ENCODE results near the gene CCDC107. TPM values are rescaled to one million over a fixed set of nuclear protein-coding genes. Genes with fewer than 3 reads are reported as not detected.
A peak's percentile ranks its signal among the peaks of the same experiment; 100 is the strongest.

CCDC107 gene
- total RNA-seq, 2 experiments from 2014 or later, result 30.7 to 30.9 TPM

DNA sequence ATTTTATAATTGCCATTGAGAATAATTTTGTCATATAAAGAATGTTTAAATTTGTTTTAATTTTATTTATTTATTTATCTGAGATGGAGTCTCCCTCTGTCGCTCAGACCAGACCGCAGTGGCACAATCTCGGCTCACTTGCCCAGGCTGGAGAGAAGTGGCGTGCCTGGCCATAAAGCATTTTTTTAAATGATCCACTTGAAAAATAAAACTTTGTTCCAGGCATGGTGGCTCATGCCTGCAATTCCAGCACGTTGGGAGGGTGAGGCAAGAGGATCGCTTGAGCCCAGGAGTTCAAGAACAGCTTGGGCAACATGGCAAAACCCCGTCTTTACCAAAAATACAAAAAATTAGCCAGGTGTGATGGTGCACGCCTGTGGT, 5.3 kb upstream of the CCDC107 start:
- Mint-ChIP-seq H3K27ac (no peak overlapping the region), H3K4me3 (no peak overlapping the region), H3K9me3 (no peaks in the 10 kb centered on the region), H3K4me1 (peaks cover 59% of the 10 kb centered on the region), H3K36me3 (ENCODE audit: low read depth) (peaks cover 26% of the 10 kb centered on the region), H3K27me3 (peaks cover 2% of the 10 kb centered on the region)
- ChIA-PET POLR2A (no interaction called here), CTCF (interaction anchor here (0.6 kb wide), 1 partner anchor 23 kb away, joined by 4 read pairs; no protein-coding TSS in a partner anchor)
- DNase-seq, result no peak

DNA sequence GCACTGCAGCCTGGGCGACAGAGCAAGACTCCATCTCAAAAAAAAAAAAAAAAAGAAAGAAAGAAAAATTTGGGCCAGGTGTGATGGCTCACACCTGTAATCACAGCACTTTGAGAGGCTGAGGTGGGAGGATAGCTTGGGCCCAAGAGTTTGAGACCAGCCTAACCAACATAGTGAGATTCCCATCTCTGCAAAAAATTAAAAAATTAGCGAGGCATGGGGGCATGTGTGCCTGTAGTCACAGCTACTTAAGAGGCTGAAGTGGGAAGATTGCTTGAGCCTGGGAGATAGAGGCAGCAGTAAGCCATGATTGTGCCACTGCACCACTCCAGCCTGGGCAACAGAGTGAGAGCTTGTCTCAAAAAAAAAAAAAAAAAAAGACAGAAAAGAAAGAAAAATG, 4.5 kb upstream of the CCDC107 start:
- no peaks in the 10 kb centered on the region for H3K9me3 Mint-ChIP-seq
- no peak for DNase-seq
- no peak overlapping the region for H3K4me3 Mint-ChIP-seq
- peaks cover 20% of the 10 kb centered on the region for H3K36me3 Mint-ChIP-seq (ENCODE audit: low read depth)
- H3K4me1 Mint-ChIP-seq, result peaks cover 53% of the 10 kb centered on the region
- no peak overlapping the region for H3K27ac Mint-ChIP-seq
- H3K27me3 Mint-ChIP-seq, result peaks cover 4% of the 10 kb centered on the region
- POLR2A ChIA-PET, result no interaction called here
- CTCF ChIA-PET, result interaction anchor here (0.6 to 1.1 kb wide), 4 partner anchors 8 to 103 kb away, joined by 3 to 5 read pairs (median 3); partner anchors contain the start of genes GBA2 and RGP1

DNA sequence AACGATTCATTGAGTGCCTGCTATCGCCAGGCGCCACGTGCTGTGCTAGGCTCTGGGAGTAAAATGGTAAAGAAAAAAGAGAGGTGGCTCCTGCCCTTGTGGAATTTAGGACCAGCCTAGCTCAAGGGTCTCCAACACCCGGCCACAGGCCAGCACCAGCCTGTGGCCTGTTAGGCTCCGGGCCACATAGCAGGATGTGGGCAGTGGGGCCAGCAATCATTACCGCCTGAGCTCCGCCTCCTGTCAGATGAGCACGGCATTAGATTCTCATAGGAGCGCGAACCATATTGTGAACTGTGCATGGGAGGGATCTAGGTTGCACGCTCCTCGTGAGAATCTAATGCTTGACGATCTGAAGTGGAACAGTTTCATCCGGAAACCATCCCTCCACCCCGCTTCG, 1.7 kb upstream of the CCDC107 start:
- no peak overlapping the region for H3K4me3 Mint-ChIP-seq
- POLR2A ChIA-PET, result no interaction called here

DNA sequence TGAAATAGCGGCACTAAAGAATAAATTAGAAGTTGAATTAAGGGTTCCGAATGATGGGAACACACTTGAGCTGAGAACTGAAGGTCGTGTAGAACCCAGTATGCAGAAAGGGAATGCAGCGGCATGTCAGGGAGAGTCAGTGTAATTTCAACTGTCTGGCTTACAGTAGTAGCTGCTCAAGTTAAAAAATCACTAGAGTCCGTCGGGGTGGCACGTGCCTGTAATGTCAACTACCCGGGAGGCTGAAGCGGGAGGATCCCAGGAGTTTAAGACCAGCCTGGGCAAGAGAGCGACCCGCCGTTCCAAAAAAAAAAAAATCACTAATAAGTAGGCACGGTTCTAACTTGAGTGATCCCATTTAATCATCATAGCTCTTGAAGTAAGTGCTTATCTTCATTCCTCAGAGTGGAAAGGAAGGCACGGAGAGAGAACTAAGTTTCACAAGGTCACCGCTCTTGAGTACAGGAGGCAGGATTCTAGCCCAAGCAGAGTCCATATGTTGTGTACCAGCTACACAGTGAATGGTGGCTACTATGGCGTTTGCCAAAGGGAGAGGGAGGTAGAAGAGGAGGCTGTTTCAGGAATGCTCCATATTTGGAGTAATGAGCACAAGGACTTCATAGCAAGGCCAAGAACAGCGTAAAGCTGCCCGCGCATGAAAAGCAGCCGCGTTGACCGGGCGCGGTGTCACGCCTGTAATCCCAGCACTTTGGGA, 1.1 kb upstream of the CCDC107 start:
- no peak for DNase-seq
- peaks cover 4% of the 10 kb centered on the region for H3K27me3 Mint-ChIP-seq
- H3K9me3 Mint-ChIP-seq, result no peaks in the 10 kb centered on the region
- peaks cover 60% of the 10 kb centered on the region for H3K4me1 Mint-ChIP-seq
- peak overlapping the region; percentile 99 for H3K27ac Mint-ChIP-seq
- ChIA-PET POLR2A (no interaction called here), CTCF (interaction anchor here (0.7 to 4.9 kb wide), 20 partner anchors 8 to 159 kb away, joined by 3 to 60 read pairs (median 6); partner anchors contain the start of genes CREB3, GBA2, RGP1 and TESK1)
- H3K4me3 Mint-ChIP-seq, result peak overlapping the region; percentile 93
- peaks cover 30% of the 10 kb centered on the region for H3K36me3 Mint-ChIP-seq (ENCODE audit: low read depth)

More for the DNA sequence above, 1.7 kb upstream of the CCDC107 start:
- Mint-ChIP-seq H3K27ac (no peak overlapping the region), H3K27me3 (peaks cover 4% of the 10 kb centered on the region), H3K36me3 (ENCODE audit: low read depth) (peaks cover 26% of the 10 kb centered on the region), H3K4me1 (peaks cover 61% of the 10 kb centered on the region), H3K9me3 (no peaks in the 10 kb centered on the region)
- CTCF ChIA-PET, result interaction anchor here (1.1 to 4.9 kb wide), 7 partner anchors 7 to 75 kb away, joined by 3 to 60 read pairs (median 8); partner anchors contain the start of genes CREB3 and TLN1
- DNase-seq, result no peak

DNA sequence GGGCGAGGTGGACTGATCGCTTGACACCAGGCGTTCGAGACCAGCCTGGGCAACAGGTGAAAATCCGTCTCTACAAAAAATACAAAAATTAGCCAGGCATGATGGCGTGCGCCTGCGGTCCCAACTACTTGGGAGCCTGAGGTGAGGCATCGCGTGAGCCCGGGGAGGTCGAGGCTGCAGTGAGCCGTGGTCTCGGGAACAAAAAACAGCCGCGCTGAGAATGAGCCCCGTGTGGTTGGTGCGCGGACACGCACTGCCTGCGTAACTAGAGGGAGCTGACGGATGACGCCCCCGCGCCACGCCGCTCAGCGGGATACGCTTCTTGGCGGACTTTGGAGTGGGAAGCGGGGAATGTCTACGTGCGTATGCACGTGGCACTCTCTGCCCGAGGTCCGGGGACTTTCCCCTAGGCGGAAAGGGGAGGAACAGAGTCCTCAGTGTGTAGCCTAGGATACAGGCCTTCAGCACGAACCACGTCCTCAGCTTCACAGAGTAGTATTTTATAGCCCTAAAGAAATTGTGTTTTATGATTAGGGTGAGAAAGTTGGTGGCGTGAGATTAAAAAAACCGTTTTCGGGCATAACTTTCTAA, 451 bp upstream of the CCDC107 start, which contains the start of gene RMRP:
Gene RMRP, minus strand, starts transcription at position 474 of the 591 bp plus-strand sequence.
- peaks cover 64% of the 10 kb centered on the region for H3K4me1 Mint-ChIP-seq
- ChIA-PET POLR2A (interaction anchor here (0.9 kb wide), 1 partner anchor 92 kb away, joined by 3 read pairs; the partner anchor contains the start of genes GBA2 and RGP1), CTCF (interaction anchor here (0.6 to 4.9 kb wide), 28 partner anchors 8 to 225 kb away, joined by 3 to 60 read pairs (median 5); partner anchors contain the start of genes CREB3, GBA2, RGP1 and TESK1)
- DNase-seq, result peak; percentile 91
- peaks cover 37% of the 10 kb centered on the region for H3K36me3 Mint-ChIP-seq (ENCODE audit: low read depth)
- H3K27ac Mint-ChIP-seq, result peak within 1 kb of the TSS; percentile 99
- H3K27me3 Mint-ChIP-seq, result peaks cover 4% of the 10 kb centered on the region
- H3K9me3 Mint-ChIP-seq, result no peaks in the 10 kb centered on the region
- peak within 1 kb of the TSS; percentile 93 for H3K4me3 Mint-ChIP-seq

DNA sequence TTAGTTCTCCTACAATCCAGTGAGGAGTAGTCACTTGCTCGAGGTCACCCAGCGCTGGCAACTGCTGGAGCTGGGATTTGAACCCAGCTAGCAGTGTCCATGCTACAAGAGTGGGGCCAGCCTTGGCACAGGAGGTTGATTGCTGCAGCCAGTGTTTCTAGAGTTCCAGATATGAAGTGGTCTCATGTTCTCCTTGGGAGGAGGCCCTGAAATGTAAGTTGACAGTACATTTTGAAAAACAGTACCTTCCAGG, 802 bp downstream of the CCDC107 start:
- H3K4me3 Mint-ChIP-seq, result peak overlapping the region; percentile 93
- H3K27ac Mint-ChIP-seq, result peak overlapping the region; percentile 82
- POLR2A ChIA-PET, result no interaction called here
- peaks cover 4% of the 10 kb centered on the region for H3K27me3 Mint-ChIP-seq
- DNase-seq, result no peak
- H3K36me3 Mint-ChIP-seq (ENCODE audit: low read depth), result peaks cover 42% of the 10 kb centered on the region
- CTCF ChIA-PET, result interaction anchor here (0.7 to 4.9 kb wide), 16 partner anchors 11 to 97 kb away, joined by 3 to 60 read pairs (median 6); partner anchors contain the start of genes CREB3, GBA2, RGP1 and TESK1
- H3K9me3 Mint-ChIP-seq, result no peaks in the 10 kb centered on the region
- H3K4me1 Mint-ChIP-seq, result peaks cover 77% of the 10 kb centered on the region

DNA sequence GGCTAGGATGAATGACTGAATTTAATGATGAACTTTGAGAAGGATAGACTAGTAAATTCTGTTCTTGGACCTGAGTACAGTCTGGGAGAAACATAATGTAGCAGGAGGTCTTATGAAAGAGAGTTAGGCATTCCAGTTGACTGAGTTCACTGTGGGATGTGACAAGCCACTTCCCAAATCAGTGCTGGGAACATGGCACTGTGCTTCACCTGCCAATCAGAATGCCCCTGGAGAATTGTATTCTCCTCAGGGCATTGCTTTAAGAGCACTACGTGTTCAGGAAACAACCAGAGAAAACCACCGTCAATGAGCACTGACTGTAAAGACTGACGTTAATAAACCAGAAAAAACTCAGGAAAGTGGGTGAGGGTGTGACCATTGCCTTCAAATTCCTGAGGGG, 1.2 kb downstream of the CCDC107 start:
- peaks cover 42% of the 10 kb centered on the region for H3K36me3 Mint-ChIP-seq (ENCODE audit: low read depth)
- CTCF ChIA-PET, result interaction anchor here (0.7 to 4.9 kb wide), 14 partner anchors 11 to 97 kb away, joined by 3 to 60 read pairs (median 7); partner anchors contain the start of genes CREB3, GBA2, RGP1 and TESK1
- no peaks in the 10 kb centered on the region for H3K9me3 Mint-ChIP-seq
- H3K4me3 Mint-ChIP-seq, result peak overlapping the region; percentile 93
- POLR2A ChIA-PET, result no interaction called here
- peak overlapping the region; percentile 82 for H3K27ac Mint-ChIP-seq
- no peak for DNase-seq
- peaks cover 4% of the 10 kb centered on the region for H3K27me3 Mint-ChIP-seq
- peaks cover 80% of the 10 kb centered on the region for H3K4me1 Mint-ChIP-seq

DNA sequence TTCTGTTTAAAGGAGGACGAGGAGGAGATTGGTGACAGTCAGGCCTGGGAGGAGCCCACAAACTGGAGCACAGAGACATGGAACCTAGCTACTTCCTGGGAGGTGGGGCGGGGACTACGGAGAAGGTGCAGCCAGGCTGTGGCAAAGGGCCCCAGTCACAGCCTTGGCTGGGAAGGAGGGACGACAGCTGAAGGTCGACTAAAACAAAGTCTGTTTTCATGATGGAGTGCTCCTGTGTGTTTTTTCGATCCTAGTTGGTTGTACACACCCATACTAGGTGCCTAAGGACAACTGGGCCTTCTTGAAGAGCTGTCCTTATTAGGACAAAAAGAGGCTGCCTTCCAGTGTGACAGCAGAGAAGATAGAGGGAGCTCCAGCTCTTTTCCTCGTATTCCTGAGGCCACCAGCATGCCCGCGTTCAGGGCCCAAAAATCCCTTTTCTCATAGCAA, 2.9 kb downstream of the CCDC107 start:
- peaks cover 42% of the 10 kb centered on the region for H3K36me3 Mint-ChIP-seq (ENCODE audit: low read depth)
- DNase-seq, result no peak
- H3K9me3 Mint-ChIP-seq, result no peaks in the 10 kb centered on the region
- CTCF ChIA-PET, result interaction anchor here (1.0 to 7.2 kb wide), 7 partner anchors 13 to 129 kb away, joined by 3 to 74 read pairs (median 5); partner anchors contain the start of gene SIT1
- POLR2A ChIA-PET, result interaction anchor here (1.0 kb wide), 1 partner anchor 9 kb away, joined by 4 read pairs; no protein-coding TSS in a partner anchor
- H3K27ac Mint-ChIP-seq, result peak overlapping the region; percentile 54
- H3K4me1 Mint-ChIP-seq, result peaks cover 87% of the 10 kb centered on the region
- peaks cover 4% of the 10 kb centered on the region for H3K27me3 Mint-ChIP-seq
- H3K4me3 Mint-ChIP-seq, result peak overlapping the region; percentile 26

DNA sequence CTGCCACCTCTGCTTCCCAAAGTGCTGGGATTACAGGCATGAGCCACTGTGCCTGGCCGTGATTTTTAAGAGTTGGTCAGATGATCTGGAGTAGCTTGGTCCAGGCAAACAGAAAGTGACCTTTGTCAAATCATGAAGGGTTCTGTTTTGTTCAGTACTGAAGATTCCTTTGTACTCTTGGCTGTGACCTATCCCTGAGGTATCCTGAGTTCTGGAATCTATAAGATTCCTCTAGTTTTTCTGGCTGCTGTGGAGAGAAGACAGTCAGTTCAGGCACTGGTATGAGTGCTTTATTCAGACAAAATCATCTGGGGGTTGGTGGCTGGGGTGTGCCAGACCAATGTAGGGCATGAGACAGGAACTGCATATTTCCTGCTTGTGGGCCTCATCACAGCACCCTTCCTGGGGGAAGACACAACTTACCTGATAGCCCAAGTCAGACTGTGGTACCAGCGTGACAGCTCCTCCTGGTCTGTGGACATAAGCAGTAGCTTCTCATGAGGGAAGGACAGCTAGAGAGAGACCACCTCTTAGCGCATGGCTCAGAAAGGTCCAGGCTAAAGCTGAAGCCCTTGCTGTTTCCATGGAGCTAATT, 3.8 kb downstream of the CCDC107 start:
- ChIA-PET POLR2A (interaction anchor here (0.5 to 1.0 kb wide), 3 partner anchors 8 to 81 kb away, joined by 3 to 4 read pairs (median 3); no protein-coding TSS in a partner anchor), CTCF (interaction anchor here (1.3 to 7.2 kb wide), 5 partner anchors 14 to 95 kb away, joined by 5 to 74 read pairs (median 5); partner anchors contain the start of gene SIT1)
- Mint-ChIP-seq H3K9me3 (no peaks in the 10 kb centered on the region), H3K27me3 (peaks cover 4% of the 10 kb centered on the region), H3K36me3 (ENCODE audit: low read depth) (peaks cover 42% of the 10 kb centered on the region), H3K27ac (peak overlapping the region; percentile 76), H3K4me3 (peak overlapping the region; percentile 50), H3K4me1 (peaks cover 86% of the 10 kb centered on the region)
- peak; percentile 40 for DNase-seq

DNA sequence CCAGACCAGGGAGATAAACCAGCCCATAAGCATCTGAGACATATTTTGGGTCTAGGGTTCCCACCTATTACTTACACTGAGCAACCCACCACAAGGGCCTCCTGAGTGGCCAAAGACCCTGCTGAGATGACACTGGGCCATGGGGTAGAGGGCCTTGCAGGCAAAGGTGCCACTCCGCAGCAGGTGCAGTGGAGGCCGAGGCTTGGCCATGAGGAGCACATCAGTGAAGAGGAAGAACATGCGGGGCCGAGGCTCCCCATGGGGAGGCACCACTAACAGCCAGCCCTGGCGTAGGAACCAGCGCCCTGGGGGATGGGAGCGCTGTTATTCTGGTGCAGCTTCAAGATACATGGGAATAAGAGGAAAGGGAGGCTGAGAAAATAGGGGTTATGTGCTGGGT, 4.3 kb downstream of the CCDC107 start:
- ChIA-PET POLR2A (interaction anchor here (0.6 kb wide), 1 partner anchor 82 kb away, joined by 3 read pairs; no protein-coding TSS in a partner anchor), CTCF (interaction anchor here (1.3 to 7.2 kb wide), 3 partner anchors 14 to 66 kb away, joined by 5 to 74 read pairs (median 7); partner anchors contain the start of gene SIT1)
- H3K4me3 Mint-ChIP-seq, result peak overlapping the region; percentile 50
- H3K36me3 Mint-ChIP-seq (ENCODE audit: low read depth), result peaks cover 42% of the 10 kb centered on the region
- H3K27ac Mint-ChIP-seq, result peak overlapping the region; percentile 76
- peaks cover 80% of the 10 kb centered on the region for H3K4me1 Mint-ChIP-seq
- peaks cover 3% of the 10 kb centered on the region for H3K9me3 Mint-ChIP-seq
- DNase-seq, result no peak
- peaks cover 4% of the 10 kb centered on the region for H3K27me3 Mint-ChIP-seq

DNA sequence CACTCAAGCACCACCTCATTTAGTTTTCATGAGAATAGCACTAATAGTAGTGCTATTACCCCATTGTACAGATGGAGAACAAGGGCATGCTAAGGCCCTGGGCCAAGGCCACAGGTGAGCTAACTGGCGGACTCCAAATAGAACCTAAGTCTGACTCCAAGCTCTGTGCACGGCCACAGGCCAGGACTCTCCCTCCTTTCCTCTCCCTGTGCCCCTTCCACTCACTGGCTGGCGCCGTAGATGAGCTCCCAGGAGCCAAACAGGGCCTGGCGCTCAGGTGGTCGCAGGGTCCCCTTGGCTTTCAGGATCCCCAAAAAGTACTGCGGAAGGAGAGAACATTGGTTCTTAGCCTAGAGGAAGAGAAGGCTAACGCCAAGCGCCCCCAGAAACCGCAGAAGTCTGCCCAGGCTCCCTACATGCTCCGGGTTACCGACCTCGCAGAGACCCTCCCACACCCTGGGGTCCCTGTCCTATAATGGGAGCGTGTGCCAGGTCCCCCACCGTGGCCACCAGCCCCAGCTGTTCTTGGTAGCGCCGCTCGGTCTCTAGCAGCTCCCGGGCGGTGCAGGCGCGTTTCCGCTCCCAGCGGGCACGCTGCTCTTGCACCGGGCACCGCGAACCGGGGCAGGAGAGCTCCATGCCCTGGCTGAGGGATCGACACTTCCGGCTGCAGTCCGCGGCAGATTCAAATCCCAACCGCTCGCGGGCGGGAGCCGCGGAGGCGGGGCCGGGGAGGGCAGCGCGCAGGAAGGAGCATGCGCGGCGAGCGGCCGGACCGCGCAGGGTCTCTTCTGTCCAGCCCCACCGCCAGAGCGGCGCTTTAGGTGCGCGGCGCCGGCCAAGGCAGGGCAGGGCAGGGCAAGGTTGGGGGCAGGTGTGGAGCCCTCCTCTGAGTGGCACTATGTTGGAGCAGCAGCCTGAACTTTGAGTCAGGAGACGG, 6.7 kb downstream of the CCDC107 start, which contains the start of gene ARHGEF39:
Gene ARHGEF39, minus strand, starts transcription at position 665 of the 940 bp plus-strand sequence. Its CDS starts 26 bp downstream, at position 639.
- peak; percentile 76 for DNase-seq
- Mint-ChIP-seq H3K27ac (peak within 1 kb of the TSS; percentile 88), H3K4me3 (peak within 1 kb of the TSS; percentile 85), H3K4me1 (peaks cover 64% of the 10 kb centered on the region), H3K36me3 (ENCODE audit: low read depth) (peaks cover 31% of the 10 kb centered on the region), H3K27me3 (no peaks in the 10 kb centered on the region), H3K9me3 (peaks cover 4% of the 10 kb centered on the region)
- ChIA-PET POLR2A (interaction anchor here (0.7 to 1.1 kb wide), 2 partner anchors 17 to 64 kb away, joined by 3 to 4 read pairs; no protein-coding TSS in a partner anchor), CTCF (interaction anchor here (0.7 to 7.2 kb wide), 18 partner anchors 8 to 126 kb away, joined by 3 to 74 read pairs (median 4); partner anchors contain the start of genes CA9, CREB3, GBA2 and RGP1)

All from activated CD4-positive, alpha-beta T cell treated with anti-CD3 and anti-CD28 coated beads, Interleukin-2, amount 10 ng/mL, durations not matched to agents 7 days and 5 days (primary cell).